ENCODE results near the gene MORF4L2.
A peak's percentile ranks its signal among the peaks of the same experiment; 100 is the strongest.
"Not testable (repeated sequence)": the region's sequence is repeated elsewhere in the genome, so short reads cannot be mapped to it uniquely, and the experiment has no call there.

Gene MORF4L2

DNA sequence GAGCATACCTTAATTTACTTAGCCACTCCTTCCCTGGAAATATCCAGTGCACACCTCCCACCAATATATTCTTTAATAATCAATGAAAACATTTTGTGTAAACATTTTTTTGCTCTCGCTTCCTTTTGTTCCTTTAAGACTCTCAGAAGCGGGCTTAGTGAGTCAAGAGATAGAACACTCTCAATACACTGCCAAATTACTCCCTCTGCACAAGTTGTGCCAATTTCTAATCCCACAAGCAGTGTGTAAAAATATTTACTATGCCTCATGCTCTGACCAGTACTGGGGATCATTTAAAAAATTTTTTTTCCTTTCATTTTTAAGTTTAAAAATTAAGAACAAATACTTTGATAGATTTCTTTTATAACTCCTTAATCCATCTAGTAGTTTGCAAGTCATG is 5.1 kb downstream of the MORF4L2 start:
- no peak for DNase-seq (ENCODE audit: insufficient read length, low spot score)
- FAIRE-seq: no peak

DNA sequence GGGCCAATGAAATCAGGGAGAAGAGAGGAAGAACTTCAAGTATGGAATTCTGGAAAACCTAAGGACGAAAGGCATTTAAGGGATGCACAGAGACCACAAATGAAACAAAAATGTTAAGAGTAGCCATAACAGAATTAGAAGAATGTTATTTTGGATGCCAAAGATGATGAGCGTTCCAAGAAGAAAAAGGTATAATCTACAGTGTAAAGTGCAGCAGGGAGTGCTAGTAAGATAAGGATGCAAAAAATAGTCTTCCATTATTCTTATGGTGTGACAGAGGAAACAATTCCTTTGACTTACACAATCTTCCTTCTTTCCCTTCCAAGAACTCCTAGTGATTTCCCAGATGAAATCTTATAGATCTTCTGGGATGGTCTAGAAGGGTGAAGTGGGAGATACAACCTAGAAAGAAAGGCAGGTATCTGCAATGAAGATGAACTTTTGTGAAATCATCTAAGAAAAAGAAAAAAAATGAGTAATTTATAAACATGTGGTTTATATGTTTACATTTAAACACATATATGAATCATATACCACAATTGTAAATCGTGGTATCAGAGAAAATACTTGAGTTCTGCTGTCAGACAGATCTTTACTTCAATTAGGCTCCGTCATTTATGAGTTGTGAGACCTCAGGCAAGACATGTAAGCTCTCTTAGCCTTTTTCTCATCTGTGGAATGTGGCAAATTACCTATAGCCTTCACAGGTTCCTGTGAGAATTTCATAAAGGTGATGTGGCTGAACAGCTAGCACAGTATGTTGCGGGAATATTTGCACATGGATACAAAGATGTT is 8.1 kb downstream of the MORF4L2 start:
- DNase-seq (ENCODE audit: insufficient read length, low spot score) (no peak), FAIRE-seq (peak; percentile 18)

DNA sequence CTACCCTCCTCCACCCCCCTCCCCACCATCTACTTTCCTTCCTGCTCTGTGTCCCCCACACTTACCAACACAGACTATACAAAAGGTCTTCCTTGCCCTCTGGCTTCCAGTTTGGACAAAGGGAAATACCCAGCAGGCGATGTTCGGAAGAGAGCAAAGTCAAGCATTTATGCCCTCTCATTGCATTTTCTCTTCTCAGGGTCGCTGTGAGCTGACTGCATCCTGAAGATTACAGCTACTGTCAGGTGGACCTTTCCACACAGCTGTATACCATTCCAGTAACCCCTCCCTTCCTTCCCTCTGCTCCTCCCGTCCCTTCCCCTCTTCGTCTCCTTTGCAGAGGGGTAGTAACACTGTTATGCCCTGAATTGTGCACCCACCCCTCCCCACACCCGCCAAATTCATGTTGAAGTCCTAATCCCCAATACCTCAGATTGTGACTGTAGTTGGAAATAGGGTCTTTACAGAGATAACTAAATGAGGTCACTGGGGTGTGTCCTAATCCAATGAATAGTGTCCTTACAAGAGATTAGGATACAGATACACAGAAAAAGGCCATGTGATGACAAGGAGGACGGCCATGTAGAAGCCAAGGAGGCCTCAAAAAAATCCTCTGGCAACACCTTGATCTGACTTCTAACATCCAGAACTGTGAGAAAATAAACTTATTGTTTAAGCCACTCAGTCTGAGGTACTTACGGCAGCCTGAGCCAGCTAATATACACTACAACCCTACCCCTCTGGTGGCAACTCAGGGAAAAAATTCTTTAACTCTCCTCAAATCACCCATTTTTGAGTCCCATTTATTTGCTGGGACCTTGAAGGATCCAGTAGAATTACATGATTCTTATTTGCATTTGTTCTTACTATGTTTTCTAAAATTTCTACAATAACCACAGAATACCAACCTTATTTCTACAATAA is 11.7 kb downstream of the MORF4L2 start:
- no peak for DNase-seq (ENCODE audit: insufficient read length, low spot score)
- FAIRE-seq: peak; percentile 4

DNA sequence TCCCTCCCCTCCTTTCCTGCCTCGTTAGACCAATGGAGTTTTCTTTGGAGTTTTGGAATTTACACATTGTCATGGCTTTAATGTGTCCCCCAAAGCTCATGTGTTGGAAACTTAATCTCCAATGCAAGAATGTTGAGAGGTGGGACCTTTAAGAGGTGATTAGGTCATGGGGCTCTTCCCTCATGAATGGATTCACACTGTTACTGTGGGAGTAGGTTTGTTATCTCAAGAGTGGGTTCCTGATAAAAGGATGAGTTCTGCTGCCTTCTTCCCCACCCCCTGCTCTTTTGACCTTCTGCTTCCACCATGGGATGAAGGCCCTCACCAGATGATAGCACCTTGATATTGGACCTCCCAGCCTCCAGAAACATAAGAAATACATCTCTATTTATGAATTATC is 16.8 kb downstream of the MORF4L2 start:
- FAIRE-seq (no peak), DNase-seq (ENCODE audit: insufficient read length, low spot score) (no peak)

DNA sequence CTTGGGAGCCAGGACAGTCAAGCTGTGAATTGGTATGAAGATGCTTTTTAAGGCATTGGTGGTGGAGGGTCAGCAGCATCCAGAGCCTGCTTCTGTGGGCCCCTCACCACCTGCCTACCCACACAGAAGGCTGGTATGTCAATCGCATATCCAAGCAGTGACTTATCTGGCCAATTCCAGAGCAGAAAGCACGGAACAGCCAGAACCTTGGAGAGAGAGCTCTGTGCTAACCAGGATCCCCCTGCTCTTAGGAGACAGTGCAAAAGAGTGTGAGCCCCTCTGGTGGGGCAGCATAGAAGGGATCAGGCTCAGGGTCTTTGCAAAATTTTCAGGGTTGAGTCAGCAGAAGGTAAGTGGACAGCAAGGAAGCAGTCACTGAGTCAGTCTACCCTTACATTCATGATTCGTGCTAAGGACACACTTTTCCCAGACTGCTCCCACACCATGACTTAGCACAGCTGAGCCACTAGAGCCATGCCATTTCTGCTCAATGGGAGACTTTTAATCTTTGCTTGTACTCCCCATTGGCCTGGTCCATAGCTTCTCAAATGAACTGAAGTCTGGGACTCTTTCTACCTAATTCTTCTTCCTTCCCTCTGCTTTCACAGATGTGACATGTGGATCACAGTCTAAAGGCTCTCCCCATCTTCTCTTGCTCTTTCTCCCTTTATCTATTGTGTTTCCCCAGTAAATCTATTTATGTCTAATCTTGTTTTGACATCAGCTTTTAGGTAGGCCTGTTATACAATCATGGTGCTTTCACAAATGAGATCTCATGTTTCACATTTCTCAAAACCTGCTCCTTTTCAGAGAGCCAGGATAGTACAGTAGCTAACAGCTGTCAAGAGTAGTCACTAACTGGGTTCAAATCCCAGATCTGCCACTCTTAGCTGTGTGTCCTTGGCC is 20.0 kb downstream of the MORF4L2 start:
- DNase-seq (ENCODE audit: insufficient read length, low spot score) (no peak), FAIRE-seq (no peak)

DNA sequence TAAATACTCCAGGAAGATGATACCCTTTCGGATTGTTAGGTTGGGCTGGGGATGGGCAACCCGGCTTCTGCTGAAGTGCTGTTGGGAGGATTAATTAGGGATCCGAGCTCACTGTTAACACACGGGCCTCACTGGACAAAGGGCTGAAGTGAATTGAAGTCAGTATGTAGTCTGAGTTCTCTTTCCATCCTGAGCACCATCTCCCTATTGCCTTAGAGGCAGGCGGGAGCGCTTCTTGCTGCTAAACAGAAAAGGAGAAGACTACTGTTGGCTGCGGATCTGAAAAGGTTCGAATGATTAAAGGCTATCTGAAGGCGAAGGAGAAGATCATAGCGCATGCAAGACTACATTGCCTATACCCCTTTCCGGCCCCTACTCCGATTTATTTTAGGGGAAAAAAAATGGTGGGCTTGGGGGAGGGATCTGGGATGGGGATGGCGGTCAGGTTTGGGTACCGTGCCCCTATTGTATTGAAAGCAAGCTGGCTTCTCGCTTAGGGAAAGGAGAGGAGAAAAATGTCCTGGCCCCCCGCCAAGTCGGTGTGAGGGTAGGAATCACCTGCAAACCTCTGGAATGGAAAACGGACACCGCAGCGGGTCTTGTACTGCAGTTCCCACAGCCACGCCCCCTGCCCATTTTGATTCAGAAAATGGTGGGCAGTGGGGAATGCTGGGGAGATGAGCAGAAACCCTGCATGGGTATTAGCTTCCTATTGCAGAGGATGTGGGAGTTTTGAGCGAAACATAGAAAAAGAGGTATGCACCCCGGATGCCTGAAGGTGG is 22.3 kb downstream of the MORF4L2 start:
- no peak for FAIRE-seq
- DNase-seq (ENCODE audit: insufficient read length, low spot score): no peak

DNA sequence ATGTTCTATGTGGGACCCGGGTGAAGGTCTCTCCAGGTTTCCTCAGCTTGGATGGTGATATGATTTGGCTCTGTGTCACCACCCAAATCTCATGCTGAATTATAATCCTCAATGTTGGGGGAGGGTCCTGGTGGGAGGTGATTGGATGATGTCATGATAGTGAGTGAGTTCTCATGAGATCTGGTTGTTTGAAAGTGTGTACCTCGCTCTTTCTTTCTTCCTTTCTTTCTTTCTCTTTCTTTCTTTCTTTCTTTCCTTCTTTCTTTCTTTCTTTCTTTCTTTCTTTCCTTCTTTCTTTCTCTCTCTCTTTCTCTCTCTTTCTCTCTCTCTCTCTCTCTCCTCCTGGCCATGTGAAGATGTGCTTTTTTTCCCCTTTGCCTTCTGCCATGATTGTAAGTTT is 27.0 kb downstream of the MORF4L2 start:
- not testable (repeated sequence) for FAIRE-seq; DNase-seq (ENCODE audit: insufficient read length, low spot score)

DNA sequence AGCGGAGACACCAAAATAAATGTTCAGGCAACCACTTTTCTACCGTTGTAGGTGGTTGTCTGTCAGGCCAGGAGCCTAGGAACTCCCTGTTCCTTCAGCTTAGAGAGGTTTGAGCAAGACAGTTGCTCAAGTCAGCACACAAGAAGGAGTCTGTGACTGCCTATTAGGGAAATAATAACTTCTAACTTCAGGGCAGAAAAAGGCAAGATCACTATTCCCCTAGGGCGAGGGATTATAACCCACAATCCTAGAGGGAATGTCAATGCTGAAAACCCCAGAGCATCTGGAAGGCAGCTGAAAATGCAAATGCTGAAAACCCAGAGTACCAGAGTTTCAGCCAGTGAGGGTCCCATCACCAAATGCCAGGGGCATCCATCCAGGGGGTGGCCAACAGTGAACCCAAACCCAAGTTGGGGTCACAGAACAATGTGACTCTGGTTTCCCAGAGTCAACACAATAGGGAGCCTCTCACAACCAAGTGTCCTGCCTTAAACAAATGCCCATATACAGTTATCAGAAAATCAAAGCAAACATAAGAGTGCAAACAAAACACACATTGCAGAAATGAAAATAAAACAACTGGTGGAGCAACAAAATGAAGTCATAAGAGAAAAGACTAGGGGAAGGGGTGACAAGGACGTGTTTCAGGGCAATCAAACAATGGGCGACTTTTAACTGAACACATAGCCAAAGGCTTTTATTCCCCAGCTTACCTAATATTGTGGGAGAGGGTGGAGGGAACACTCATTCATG is 27.6 kb downstream of the MORF4L2 start:
- DNase-seq (ENCODE audit: insufficient read length, low spot score) (no peak), FAIRE-seq (no peak)

DNA sequence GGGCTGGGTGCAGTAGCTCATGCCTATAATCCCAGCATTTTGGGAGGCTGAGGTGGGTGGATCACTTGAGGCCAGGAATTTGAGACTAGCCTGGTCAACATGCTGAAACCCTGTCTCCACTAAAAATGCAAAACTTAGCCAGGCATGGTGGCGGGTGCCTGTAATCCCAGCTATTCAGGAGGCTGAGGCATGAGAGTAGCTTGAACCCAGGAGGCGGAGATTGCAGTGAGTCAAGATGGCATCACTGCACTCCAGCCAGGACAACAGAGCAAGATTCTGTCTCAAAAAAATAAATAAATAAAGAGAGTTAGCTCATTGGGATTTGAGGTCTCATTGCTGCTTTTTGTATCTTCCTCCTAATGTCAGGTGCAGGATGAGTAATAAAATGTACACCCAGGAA is 29.4 kb downstream of the MORF4L2 start:
- not testable (repeated sequence) for DNase-seq (ENCODE audit: insufficient read length, low spot score); FAIRE-seq

DNA sequence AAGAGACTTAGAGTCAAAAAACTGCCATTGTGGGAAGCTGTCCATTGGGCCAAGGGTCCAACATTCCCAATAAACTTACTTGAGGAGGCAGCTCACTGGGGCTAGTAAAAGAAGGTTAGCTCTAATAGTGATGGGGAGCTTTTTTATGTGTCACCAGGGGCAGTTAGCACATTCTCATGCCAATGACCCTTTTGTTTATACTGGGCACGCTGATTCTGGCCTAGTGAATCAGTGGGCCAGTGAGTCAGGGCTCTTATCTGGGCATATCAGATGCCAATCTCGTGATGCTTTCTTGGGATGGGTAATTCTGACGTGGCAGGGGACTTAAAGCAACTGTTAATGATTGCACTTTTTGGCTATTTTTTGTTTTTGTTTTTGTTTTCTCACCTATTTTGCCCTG is 29.9 kb downstream of the MORF4L2 start:
- DNase-seq (ENCODE audit: insufficient read length, low spot score) (no peak), FAIRE-seq (no peak)

DNA sequence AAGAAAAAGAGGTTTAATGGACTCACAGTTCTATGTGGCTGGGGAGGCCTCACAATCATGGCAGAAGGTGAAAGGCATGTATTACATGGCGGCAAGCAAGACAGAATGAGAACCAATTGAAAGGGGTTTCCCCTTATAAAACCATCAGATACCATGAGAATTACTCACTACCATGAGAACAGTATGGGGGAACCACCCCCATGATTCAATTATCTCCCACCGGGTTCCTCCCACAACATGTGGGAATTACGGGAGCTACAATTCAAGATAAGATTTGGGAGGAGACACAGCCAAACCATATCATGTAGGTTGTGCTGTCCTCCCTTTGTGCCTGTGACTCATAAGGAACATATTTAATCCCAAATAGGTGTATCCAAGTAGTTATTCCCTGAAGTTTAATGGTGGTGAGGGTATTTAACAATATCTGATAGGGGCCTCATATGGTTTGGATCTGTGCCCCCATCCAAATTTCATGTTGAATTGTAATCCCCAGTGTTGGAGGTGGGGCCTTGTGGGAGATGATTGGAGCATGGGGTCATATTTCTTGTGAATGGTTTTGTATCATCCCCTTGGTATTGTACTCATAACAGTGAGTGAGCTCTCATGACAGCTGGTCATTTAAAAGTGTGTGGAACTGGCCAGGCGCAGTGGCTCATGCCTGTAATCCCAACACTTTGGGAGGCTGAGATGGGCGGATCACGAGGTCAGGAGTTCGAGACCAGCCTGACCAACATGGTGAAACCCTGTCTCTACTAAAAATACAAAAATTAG is 31.1 kb downstream of the MORF4L2 start:
- FAIRE-seq; DNase-seq (ENCODE audit: insufficient read length, low spot score): not testable (repeated sequence)

DNA sequence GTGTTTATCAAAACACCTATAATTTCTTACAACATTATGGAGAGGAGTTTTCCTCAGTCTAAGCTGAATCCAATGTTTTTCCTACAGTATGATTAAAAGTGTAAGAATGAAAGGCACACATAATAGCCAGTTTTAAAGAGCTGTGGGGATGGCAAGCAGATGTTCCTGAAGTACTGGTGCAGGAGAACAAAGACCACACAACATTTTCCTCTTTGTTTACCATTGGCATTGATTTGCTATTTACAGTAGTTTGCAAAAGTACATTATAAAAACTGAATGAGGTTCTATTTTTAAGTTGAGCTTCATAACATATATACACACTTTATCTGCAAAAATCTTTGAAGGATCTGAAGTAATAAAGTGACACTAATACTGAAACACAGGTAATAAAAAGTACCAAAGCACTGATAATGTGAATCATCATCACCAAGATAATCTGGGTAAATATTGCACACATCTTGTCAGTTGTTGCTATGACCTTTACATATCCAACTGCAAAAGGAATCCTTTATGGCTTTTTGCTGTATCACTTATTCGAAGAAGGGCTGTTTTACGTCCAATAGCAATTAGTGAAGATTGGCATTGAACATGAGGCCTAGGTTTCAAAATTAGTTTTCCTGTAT is 35.2 kb downstream of the MORF4L2 start:
- DNase-seq (ENCODE audit: insufficient read length, low spot score) (no peak), FAIRE-seq (peak; percentile 33)

DNA sequence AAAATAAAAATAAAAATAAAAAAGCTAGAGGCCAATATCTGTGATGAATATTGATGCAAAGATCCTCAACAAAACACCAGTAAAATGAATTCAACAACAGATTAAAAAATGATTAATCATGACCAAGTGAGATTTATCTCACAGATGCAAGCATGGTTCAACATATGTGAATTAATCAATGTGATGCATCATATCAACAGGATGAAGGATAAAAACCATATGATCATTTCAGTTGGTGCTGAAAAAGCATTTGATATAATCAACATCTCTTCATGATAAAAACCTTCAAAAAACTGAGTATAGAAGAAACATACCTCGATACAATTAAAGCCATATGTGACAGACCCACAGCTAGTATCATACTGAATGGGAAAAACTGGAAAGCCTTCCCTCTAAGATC is 38.9 kb downstream of the MORF4L2 start:
- no peak for DNase-seq (ENCODE audit: insufficient read length, low spot score)
- no peak for FAIRE-seq

DNA sequence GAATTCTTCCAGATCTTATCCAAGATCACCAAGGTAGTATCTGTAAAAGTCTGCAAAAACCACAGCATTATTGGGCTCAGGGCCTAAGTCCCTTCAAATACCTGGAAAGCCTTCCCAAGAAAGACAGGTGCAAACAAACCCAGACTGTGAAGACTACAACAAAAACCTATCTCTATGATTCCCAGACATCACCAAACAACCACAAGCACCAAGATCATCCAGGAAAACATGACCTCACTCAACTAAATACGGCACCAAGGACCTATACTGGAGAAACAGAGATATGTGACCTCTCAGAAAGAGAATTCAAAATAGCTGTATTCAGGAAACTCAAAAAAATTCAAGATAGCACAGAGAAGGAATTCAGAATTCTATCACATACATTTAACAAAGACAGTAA is 42.4 kb downstream of the MORF4L2 start:
- no peak for FAIRE-seq

DNA sequence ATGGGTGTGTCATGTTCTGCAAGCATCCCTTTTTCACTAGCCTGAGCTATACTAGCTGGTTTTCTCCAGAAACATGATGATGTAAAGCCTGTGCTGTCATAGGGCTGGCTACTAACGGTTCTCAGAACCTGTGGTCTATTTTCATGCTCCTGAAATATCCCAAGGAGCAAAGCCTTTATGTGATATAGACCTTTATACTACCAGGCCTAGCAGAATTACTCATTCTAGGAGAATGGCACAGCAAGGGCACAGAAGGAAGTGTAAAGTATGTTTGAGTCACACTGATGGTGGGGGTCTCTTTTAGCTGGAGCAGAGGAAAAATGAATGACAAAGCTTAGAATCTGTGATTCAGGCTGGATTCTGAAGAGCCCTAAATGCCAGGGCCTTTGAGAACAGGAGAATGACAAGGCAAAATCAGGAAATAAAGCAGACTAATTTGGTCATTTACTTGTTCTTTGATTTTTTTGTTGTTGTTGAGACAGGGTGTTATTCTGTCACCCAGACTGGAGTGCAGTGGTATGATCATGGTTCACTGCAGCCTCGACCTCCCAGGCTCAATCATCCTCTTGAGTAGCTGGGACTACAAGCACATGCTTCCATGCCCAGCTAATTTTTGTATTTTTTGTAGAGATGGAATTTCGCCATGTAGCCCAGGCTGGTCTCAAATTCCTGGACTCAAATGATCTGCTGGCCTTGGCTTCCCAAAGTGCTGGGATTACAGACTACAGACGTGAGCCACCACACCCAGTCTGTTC is 45.9 kb downstream of the MORF4L2 start:
- FAIRE-seq: no peak
- DNase-seq (ENCODE audit: insufficient read length, low spot score): no peak

More for the DNA sequence above, 42.4 kb downstream of the MORF4L2 start:
- DNase-seq (ENCODE audit: insufficient read length, low spot score): no peak

DNA sequence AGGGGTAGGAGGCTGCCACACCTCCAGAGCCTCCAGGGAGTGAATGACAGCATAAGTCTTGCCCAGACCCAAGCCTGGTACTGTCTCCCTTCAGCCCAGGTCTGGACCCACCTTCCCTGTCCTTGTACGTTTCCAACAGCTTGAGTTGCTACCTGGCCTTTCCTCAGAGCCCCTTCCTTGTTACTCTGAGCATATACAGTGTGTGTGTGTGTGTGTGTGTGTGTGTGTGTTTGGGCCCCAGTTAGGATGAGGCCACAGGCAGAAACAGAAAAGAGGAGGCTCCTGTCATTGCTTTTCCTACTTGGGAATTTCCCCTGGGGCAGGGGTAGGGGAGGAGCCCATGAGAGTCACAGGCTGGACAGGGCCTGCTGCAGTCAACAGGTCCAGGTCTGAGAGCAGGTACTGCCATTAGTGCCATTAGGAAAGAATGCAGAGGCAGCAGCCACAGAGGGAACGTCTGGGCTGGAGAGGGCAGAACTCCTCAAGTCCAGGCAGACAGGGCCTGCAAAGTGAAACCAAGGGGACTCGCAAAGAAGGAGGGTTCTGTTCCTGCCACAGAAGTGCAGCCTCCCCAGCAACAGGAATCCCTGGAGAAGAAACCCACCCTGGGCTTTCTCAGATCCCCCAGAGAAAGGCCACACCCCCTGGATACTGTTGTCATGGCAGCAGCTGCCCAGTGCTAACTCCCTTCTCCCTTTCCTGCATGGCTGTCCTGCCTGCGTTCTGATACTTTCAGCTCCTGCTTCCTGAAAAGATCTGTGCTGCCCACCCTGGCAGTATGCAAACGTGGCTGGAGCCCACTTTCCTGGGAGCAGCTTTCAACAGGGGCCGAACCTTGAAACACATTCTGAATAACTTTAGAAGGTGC is 47.8 kb downstream of the MORF4L2 start:
- DNase-seq (ENCODE audit: insufficient read length, low spot score); FAIRE-seq: not testable (repeated sequence)
